ENCODE measurements around the gene LYL1. TPM values are rescaled to one million over a fixed set of nuclear protein-coding genes. Genes with fewer than 3 reads are reported as not detected.

Gene LYL1
- total RNA-seq, 2 experiments from 2014 or later: 3.7 TPM

DNA sequence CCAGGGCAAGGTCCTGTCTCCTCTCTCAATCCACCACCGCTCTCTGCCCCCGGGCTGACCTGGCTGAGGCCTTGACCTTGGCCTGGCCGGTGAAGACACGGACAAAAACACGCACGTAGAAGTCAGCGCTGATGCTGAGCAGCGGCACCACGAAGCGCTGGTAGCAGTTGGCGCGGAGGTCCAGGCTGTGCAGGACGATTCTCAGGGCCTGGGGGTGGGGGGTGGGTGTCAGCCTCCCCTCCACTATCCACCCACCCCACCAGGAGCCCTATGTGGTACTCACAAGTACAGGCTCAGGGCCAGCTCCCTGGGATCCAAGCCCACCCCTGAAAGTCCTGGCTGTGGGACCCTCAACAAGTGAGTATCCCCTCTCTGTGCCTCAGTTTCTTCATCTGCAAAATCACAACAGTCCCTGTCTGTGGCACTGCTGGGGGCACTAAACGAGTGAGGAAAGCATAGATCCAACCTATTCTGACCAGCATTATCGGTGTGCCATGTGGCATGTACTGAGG lies 7.5 kb upstream of the LYL1 start:
- POLR2A ChIA-PET: no interaction called here
- no peaks in the 10 kb centered on the region for H3K27me3 Mint-ChIP-seq
- peaks cover 1% of the 10 kb centered on the region for H3K4me1 Mint-ChIP-seq
- no peaks in the 10 kb centered on the region for H3K9me3 Mint-ChIP-seq
- no peak overlapping the region for H3K4me3 Mint-ChIP-seq
- peaks cover 4% of the 10 kb centered on the region for H3K36me3 Mint-ChIP-seq
- ATAC-seq (ENCODE audit: low read depth): no peak
- DNase-seq: no peak
- no peak overlapping the region for H3K27ac Mint-ChIP-seq

GRCh38 chr19:13109361-13110098 lies 6.9 kb upstream of the LYL1 start:
- DNase-seq: no peak
- peaks cover 4% of the 10 kb centered on the region for H3K36me3 Mint-ChIP-seq
- H3K9me3 Mint-ChIP-seq: no peaks in the 10 kb centered on the region
- POLR2A ChIA-PET: no interaction called here
- H3K27ac Mint-ChIP-seq: no peak overlapping the region
- no peak for ATAC-seq (ENCODE audit: low read depth)
- H3K4me3 Mint-ChIP-seq: no peak overlapping the region
- no peaks in the 10 kb centered on the region for H3K27me3 Mint-ChIP-seq
- peaks cover 3% of the 10 kb centered on the region for H3K4me1 Mint-ChIP-seq

- H3K27ac Mint-ChIP-seq: peak overlapping the region; percentile 92
- ATAC-seq (ENCODE audit: low read depth): peak; percentile 53
- DNase-seq: peak; percentile 69
- no peaks in the 10 kb centered on the region for H3K27me3 Mint-ChIP-seq
- POLR2A ChIA-PET: interaction anchor here (0.5 to 2.8 kb wide), 10 partner anchors 12 to 151 kb away, joined by 3 to 22 read pairs (median 7); partner anchors contain the start of genes IER2, NACC1, STX10 and TRMT1
- peaks cover 1% of the 10 kb centered on the region for H3K9me3 Mint-ChIP-seq
- H3K4me3 Mint-ChIP-seq: peak overlapping the region; percentile 93
- H3K36me3 Mint-ChIP-seq: peaks cover 6% of the 10 kb centered on the region
- peaks cover 16% of the 10 kb centered on the region for H3K4me1 Mint-ChIP-seq
Measured at GRCh38 chr19:13104848-13105711, 2.4 kb upstream of the LYL1 start.

DNA sequence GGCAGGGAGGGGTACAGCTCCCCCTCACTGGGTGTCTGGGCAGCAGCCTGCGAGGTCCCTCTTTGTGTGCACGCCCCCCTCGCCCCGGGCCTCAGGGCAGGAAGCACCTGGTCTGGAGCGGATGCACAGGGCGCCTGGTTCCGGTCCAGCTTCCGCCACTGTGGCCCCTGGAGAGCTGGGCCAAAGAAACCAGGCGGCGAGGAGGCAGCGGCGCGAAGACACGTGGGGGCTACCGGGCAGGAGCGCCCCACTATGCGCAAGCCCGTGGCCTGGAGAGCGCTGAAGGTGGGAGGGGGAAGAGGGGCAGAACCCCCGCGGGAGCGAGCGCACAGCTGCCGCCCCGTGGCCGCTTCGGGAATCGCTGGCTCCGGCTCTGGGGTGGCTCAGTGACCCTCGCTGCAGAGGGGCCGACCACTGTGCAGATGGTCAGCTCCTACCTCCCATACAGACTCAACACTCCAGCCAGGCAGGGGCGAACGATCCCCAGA lies 1.7 kb upstream of the LYL1 start:
- POLR2A ChIA-PET: interaction anchor here (0.5 to 2.8 kb wide), 10 partner anchors 13 to 150 kb away, joined by 3 to 22 read pairs (median 7); partner anchors contain the start of genes IER2, NACC1, STX10 and TRMT1
- Mint-ChIP-seq H3K4me3 (peak overlapping the region; percentile 93), H3K27me3 (no peaks in the 10 kb centered on the region), H3K27ac (peak overlapping the region; percentile 92), H3K36me3 (peaks cover 8% of the 10 kb centered on the region), H3K4me1 (peaks cover 21% of the 10 kb centered on the region), H3K9me3 (peaks cover 2% of the 10 kb centered on the region)
- peak; percentile 38 for ATAC-seq (ENCODE audit: low read depth)
- DNase-seq: peak; percentile 83

- Mint-ChIP-seq H3K27me3 (peaks cover 3% of the 10 kb centered on the region), H3K36me3 (peaks cover 8% of the 10 kb centered on the region), H3K27ac (peak overlapping the region; percentile 92), H3K4me3 (peak overlapping the region; percentile 93), H3K9me3 (peaks cover 2% of the 10 kb centered on the region), H3K4me1 (peaks cover 21% of the 10 kb centered on the region)
- no peak for ATAC-seq (ENCODE audit: low read depth)
- POLR2A ChIA-PET: interaction anchor here (1.2 to 2.3 kb wide), 6 partner anchors 13 to 150 kb away, joined by 3 to 22 read pairs (median 11); partner anchors contain the start of genes IER2, NACC1, STX10 and TRMT1
- DNase-seq: no peak
Measured at GRCh38 chr19:13103581-13104359, 1.1 kb upstream of the LYL1 start.

- POLR2A ChIA-PET: interaction anchor here (0.9 kb wide), 1 partner anchor 53 kb away, joined by 3 read pairs; no protein-coding TSS in a partner anchor
- Mint-ChIP-seq H3K36me3 (peaks cover 5% of the 10 kb centered on the region), H3K4me1 (peaks cover 26% of the 10 kb centered on the region), H3K27me3 (peaks cover 15% of the 10 kb centered on the region), H3K4me3 (peak overlapping the region; percentile 7), H3K27ac (no peak overlapping the region), H3K9me3 (peaks cover 2% of the 10 kb centered on the region)
- DNase-seq (no peak), ATAC-seq (ENCODE audit: low read depth) (no peak)
Measured at GRCh38 chr19:13102416-13102665, 317 bp downstream of the LYL1 start.

DNA sequence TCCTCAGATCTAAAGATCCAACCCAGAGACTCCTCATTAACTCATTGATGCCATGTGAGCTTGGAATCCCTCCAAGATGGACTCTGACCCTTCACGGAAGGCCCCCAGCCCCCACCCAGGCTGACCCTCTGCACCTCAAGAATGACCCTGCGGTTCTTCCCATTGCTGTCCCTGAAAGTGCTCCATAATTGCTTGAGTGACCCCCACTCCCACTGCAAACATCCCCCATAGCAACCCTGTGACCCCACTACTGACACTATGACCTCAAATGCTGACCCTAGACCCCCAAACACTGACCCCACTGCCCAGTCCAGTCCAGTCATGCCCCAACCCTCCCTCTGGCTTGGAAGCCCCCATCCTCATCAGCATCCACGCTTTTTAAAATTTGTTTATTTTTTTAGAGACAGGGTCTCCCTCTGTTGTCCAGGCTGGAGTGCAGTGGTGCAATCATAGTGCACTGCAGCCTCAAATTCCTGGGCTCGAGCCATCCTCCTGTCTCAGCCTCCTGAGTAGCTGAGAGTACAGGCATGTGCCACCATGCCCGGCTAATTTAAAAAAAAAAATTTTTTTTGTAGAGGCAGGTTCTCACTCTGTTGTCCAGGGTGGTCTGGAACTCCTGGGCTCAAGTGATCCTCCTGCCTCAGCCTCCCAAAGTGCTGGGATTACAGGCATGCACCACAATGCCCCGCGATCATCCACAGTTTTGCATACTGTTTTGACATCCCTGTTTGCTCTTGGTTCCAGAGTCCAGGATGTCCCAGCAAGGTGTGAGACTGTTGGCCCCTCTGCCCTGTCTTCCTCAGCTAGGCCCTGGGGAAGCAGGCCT lies 855 bp downstream of the LYL1 start:
- peaks cover 30% of the 10 kb centered on the region for H3K4me1 Mint-ChIP-seq
- ATAC-seq (ENCODE audit: low read depth) (no peak), DNase-seq (no peak)
- H3K4me3 Mint-ChIP-seq: peak overlapping the region; percentile 22
- POLR2A ChIA-PET: interaction anchor here (0.9 to 1.5 kb wide), 3 partner anchors 51 to 164 kb away, joined by 3 to 7 read pairs (median 3); no protein-coding TSS in a partner anchor
- H3K27ac Mint-ChIP-seq: no peak overlapping the region
- H3K9me3 Mint-ChIP-seq: peaks cover 2% of the 10 kb centered on the region
- peaks cover 20% of the 10 kb centered on the region for H3K27me3 Mint-ChIP-seq
- H3K36me3 Mint-ChIP-seq: peaks cover 4% of the 10 kb centered on the region

DNA sequence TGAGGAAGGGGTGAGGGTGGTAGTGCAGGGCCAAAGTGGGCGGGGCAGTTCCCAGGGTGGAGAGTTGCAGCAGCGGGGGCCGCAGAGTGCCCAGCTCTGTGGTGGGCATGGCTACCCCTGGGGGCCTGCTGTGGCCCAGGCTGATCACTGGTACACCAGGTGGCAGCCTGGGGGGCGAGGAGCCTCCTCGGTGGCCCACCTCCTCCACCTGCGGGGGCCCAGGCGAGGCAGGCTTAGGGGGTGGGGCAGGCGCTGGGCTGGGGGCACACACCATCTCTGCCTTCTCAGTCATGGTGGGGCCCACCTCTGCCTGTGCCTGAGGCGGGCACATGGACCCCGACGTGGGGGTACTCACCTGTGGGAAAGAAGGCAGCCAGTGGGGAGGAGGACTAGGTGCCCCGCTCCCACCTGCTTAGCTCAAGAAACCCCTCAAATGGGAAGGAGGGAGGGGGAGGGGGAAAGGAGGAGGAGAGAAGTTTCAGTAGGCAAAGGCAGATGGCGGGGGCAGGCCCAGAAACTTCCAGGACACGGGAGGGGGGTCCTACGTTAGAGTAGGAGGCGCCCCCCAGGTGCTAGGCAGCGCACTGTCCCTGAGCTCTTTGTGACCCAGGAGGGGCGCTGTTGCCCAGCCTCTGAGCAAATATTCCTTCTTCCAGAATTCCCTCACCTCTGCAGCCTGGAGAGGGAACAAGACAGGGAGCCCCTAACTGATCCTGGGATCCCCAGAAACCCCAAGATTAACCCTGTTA lies 1.6 kb downstream of the LYL1 start:
- ATAC-seq (ENCODE audit: low read depth) (no peak), DNase-seq (no peak)
- no peak overlapping the region for H3K4me3 Mint-ChIP-seq
- peaks cover 25% of the 10 kb centered on the region for H3K27me3 Mint-ChIP-seq
- no peak overlapping the region for H3K27ac Mint-ChIP-seq
- POLR2A ChIA-PET: interaction anchor here (0.6 to 1.9 kb wide), 6 partner anchors 52 to 216 kb away, joined by 3 to 7 read pairs (median 3); no protein-coding TSS in a partner anchor
- peaks cover 2% of the 10 kb centered on the region for H3K9me3 Mint-ChIP-seq
- peaks cover 31% of the 10 kb centered on the region for H3K4me1 Mint-ChIP-seq
- H3K36me3 Mint-ChIP-seq: peaks cover 4% of the 10 kb centered on the region

- peak; percentile 54 for ATAC-seq (ENCODE audit: low read depth)
- peaks cover 2% of the 10 kb centered on the region for H3K9me3 Mint-ChIP-seq
- DNase-seq: peak; percentile 82
- POLR2A ChIA-PET: interaction anchor here (0.6 to 1.9 kb wide), 8 partner anchors 18 to 496 kb away, joined by 3 to 7 read pairs (median 3); no protein-coding TSS in a partner anchor
- peaks cover 31% of the 10 kb centered on the region for H3K4me1 Mint-ChIP-seq
- H3K4me3 Mint-ChIP-seq: peak overlapping the region; percentile 72
- H3K36me3 Mint-ChIP-seq: peaks cover 4% of the 10 kb centered on the region
- peaks cover 33% of the 10 kb centered on the region for H3K27me3 Mint-ChIP-seq
- peak overlapping the region; percentile 94 for H3K27ac Mint-ChIP-seq
Measured at GRCh38 chr19:13100031-13100588, 2.5 kb downstream of the LYL1 start.

- ATAC-seq (ENCODE audit: low read depth): peak; percentile 57
- Mint-ChIP-seq H3K27me3 (peaks cover 40% of the 10 kb centered on the region), H3K4me3 (peak overlapping the region; percentile 73), H3K4me1 (peaks cover 31% of the 10 kb centered on the region), H3K9me3 (peaks cover 2% of the 10 kb centered on the region), H3K36me3 (peaks cover 4% of the 10 kb centered on the region), H3K27ac (peak overlapping the region; percentile 94)
- peak; percentile 80 for DNase-seq
- POLR2A ChIA-PET: interaction anchor here (0.5 to 1.9 kb wide), 8 partner anchors 18 to 1300 kb away, joined by 3 to 6 read pairs (median 3); no protein-coding TSS in a partner anchor
Measured at GRCh38 chr19:13099073-13099999, 3.3 kb downstream of the LYL1 start.
